Breast epithelium (tissue), 3 donors: ENCODE results near the gene ECSIT.
"Not testable (repeated sequence)": the region's sequence is repeated elsewhere in the genome, so short reads cannot be mapped to it uniquely, and the experiment has no call there.

Experiments
- POLR2A ChIP-seq: fragments of 450-650 bp; IDR thresholded peaks from one replicate; pipeline ENCODE4 v1.6.1; 2016; ENCODE audit warnings: antibody characterized with exemption, mild to moderate bottlenecking, moderate library complexity
- POLR2AphosphoS5 ChIP-seq, 3 donors: sonication (generic); formaldehyde crosslinking; IDR thresholded peaks; one replicate each; pipeline ENCODE4 v1.6.1; 2017; ENCODE audit warnings: antibody characterized with exemption in 3 of 3

GRCh38 chr19:11475343-11475742 lies 53.6 kb downstream of the ECSIT start:
- not testable (repeated sequence) for TF ChIP-seq POLR2AphosphoS5 (IDR thresholded peaks at IDR 0.05); POLR2A
